ENCODE results near the gene KRTAP15-1. TPM values are rescaled to one million over a fixed set of nuclear protein-coding genes. Genes with fewer than 3 reads are reported as not detected.

KRTAP15-1 gene
- total and polyA plus RNA-seq, 2 of the 4 experiments (the other 2 are of a cell fraction): not detected

DNA sequence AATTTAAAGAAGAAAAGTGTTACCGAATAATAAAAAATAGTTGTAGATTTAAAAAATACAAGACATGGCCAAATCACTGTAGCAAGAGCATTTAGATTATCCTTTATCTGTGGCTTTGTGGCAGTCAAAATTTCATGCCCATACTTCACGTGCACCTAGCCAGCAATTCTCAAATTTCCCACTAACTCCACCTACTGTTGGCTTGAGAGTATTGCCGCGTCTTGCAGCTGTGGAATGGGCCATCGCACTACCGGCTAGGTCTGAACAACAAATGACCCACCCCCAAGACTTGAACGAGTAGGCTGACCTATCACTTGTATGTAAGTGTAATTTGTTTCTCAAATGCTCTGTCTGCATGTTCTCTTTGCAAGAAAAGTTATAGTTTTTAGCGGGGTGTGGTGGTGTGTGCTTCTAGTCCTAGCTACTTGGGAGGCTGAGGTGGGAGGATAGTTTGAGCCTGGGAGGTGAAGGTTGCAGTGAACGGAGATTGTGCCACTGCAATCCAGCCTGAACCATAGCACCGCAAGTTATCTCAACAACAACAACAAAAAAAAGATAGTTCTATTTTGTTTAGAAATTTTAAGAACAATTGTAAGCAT, 5.9 kb upstream of the KRTAP15-1 start:
- H2BK15ac ChIP-seq (ENCODE audit: low read depth, low read length): no peak overlapping the region
- no peak overlapping the region for H2AK5ac ChIP-seq (ENCODE audit: low read depth, low read length)
- H2BK5ac ChIP-seq (ENCODE audit: low read depth, low read length, poor library complexity, severe bottlenecking): no peak overlapping the region
- DNase-seq (no peak), ATAC-seq (ENCODE audit: low read depth) (no peak)
- ChIA-PET CTCF (no interaction called here), POLR2A (ENCODE audit: unreplicated experiment) (no interaction called here)
- H3K4me2 ChIP-seq (ENCODE audit: low read depth, low read length): no peak overlapping the region
- no peaks in the 10 kb centered on the region for H3K9me1 ChIP-seq (ENCODE audit: insufficient read depth, low read length)
- no peak overlapping the region for H3K23ac ChIP-seq (ENCODE audit: low read depth, low read length)
- no peaks in the 10 kb centered on the region for H3K4me1 ChIP-seq (ENCODE audit: control insufficient read depth, insufficient read depth, low read length)
- no peak overlapping the region for H3K4me3 ChIP-seq (ENCODE audit: insufficient read depth, low read depth, low read length)
- no CpG with 5 or more reads among the region's 10 CpGs for whole genome bisulfite sequencing, 2 experiments (ENCODE audit: extremely low coverage in 2 of 2, insufficient read length in 1 of 2)
- H4K20me1 ChIP-seq (ENCODE audit: insufficient read depth, low read length): no peaks in the 10 kb centered on the region
- H3K4ac ChIP-seq (ENCODE audit: low read depth, low read length): no peak overlapping the region
- in situ Hi-C loops (cut with MboI; ENCODE audit: low sequenced_read_pairs): no loop called here
- no peak overlapping the region for H3K27ac ChIP-seq (ENCODE audit: insufficient read depth, low read length)
- TF ChIP-seq FOS (IDR thresholded peaks at IDR 0.05; ENCODE audit: low read depth, low read length): no peak
- TF ChIP-seq MAFK (IDR thresholded peaks at IDR 0.05; ENCODE audit: low read depth, low read length): no peak
- TF ChIP-seq, protein P1, sequence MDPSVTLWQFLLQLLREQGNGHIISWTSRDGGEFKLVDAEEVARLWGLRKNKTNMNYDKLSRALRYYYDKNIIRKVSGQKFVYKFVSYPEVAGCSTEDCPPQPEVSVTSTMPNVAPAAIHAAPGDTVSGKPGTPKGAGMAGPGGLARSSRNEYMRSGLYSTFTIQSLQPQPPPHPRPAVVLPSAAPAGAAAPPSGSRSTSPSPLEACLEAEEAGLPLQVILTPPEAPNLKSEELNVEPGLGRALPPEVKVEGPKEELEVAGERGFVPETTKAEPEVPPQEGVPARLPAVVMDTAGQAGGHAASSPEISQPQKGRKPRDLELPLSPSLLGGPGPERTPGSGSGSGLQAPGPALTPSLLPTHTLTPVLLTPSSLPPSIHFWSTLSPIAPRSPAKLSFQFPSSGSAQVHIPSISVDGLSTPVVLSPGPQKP (IDR thresholded peaks at IDR 0.05; ENCODE audit: borderline replicate concordance, low read depth, low read length): no peak
- no peak for TF ChIP-seq RCOR1 (IDR thresholded peaks at IDR 0.05; ENCODE audit: insufficient replicate concordance, low read length)
- TF ChIP-seq MAZ (IDR thresholded peaks at IDR 0.05; ENCODE audit: borderline replicate concordance, low read depth, low read length): no peak
- TF ChIP-seq MXI1 (IDR thresholded peaks at IDR 0.05; ENCODE audit: borderline replicate concordance, low read depth, low read length): no peak
- no peak for TF ChIP-seq RAD21 (IDR thresholded peaks at IDR 0.05; ENCODE audit: low read length)
- TF ChIP-seq, protein P2, sequence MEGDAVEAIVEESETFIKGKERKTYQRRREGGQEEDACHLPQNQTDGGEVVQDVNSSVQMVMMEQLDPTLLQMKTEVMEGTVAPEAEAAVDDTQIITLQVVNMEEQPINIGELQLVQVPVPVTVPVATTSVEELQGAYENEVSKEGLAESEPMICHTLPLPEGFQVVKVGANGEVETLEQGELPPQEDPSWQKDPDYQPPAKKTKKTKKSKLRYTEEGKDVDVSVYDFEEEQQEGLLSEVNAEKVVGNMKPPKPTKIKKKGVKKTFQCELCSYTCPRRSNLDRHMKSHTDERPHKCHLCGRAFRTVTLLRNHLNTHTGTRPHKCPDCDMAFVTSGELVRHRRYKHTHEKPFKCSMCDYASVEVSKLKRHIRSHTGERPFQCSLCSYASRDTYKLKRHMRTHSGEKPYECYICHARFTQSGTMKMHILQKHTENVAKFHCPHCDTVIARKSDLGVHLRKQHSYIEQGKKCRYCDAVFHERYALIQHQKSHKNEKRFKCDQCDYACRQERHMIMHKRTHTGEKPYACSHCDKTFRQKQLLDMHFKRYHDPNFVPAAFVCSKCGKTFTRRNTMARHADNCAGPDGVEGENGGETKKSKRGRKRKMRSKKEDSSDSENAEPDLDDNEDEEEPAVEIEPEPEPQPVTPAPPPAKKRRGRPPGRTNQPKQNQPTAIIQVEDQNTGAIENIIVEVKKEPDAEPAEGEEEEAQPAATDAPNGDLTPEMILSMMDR (conservative IDR thresholded peaks at IDR 0.05; ENCODE audit: low read depth, low read length): no peak; the same call in 1 of the 2 replicates
- no peak for TF ChIP-seq BHLHE40 (IDR thresholded peaks at IDR 0.05; ENCODE audit: low read depth, low read length)
- no peak for TF ChIP-seq SMC3 (IDR thresholded peaks at IDR 0.05; ENCODE audit: low read depth, low read length)
- TF ChIP-seq NFE2L2 (IDR thresholded peaks at IDR 0.05; ENCODE audit: low read depth, low read length): no peak
- TF ChIP-seq CEBPB (IDR thresholded peaks at IDR 0.05; ENCODE audit: low read depth, low read length): no peak
- TF ChIP-seq, protein P3, sequence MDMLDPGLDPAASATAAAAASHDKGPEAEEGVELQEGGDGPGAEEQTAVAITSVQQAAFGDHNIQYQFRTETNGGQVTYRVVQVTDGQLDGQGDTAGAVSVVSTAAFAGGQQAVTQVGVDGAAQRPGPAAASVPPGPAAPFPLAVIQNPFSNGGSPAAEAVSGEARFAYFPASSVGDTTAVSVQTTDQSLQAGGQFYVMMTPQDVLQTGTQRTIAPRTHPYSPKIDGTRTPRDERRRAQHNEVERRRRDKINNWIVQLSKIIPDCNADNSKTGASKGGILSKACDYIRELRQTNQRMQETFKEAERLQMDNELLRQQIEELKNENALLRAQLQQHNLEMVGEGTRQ (IDR thresholded peaks at IDR 0.05; ENCODE audit: low read depth, low read length): no peak
- TF ChIP-seq POLR2A (IDR thresholded peaks at IDR 0.05; ENCODE audit: low read depth, low read length): no peak
- no peak for TF ChIP-seq RFX5 (IDR thresholded peaks at IDR 0.05; ENCODE audit: low read depth, low read length)
- TF ChIP-seq CHD1 (IDR thresholded peaks at IDR 0.05; ENCODE audit: low read depth, low read length): no peak
- no peak overlapping the region for H3K18ac ChIP-seq (ENCODE audit: low read depth, low read length)
- H3K79me1 ChIP-seq (ENCODE audit: low read depth in 1 of 2, low read length in 2 of 2): no peaks in the 10 kb centered on the region
- no peak overlapping the region for H2BK120ac ChIP-seq (ENCODE audit: low read depth, low read length)
- no peak overlapping the region for H2BK20ac ChIP-seq (ENCODE audit: low read depth, low read length)
- no peaks in the 10 kb centered on the region for H3K36me3 ChIP-seq (ENCODE audit: control insufficient read depth, insufficient read depth, low read length)
- no peak overlapping the region for H3K9ac ChIP-seq (ENCODE audit: low read depth, low read length)
- H4K5ac ChIP-seq (ENCODE audit: low read depth, low read length): no peak overlapping the region
- peaks cover 15% of the 10 kb centered on the region for H3K9me3 ChIP-seq (ENCODE audit: control insufficient read depth, insufficient read depth, low read length)
- H3K27me3 ChIP-seq (ENCODE audit: control insufficient read depth, insufficient read depth, low read length): no peaks in the 10 kb centered on the region
- no peak overlapping the region for H3K14ac ChIP-seq (replicated peaks; ENCODE audit: low read depth, low read length)
- no peak overlapping the region for H2AFZ ChIP-seq (replicated peaks; ENCODE audit: low read length, poor library complexity)
- intact Hi-C loops (cut with micrococcal nuclease): no loop called here
- no peak overlapping the region for H4K91ac ChIP-seq (ENCODE audit: insufficient read depth, low read depth, low read length)
- BruUV-seq (replicated peaks): no TSS peak
- no peak overlapping the region for H4K8ac ChIP-seq (ENCODE audit: low read depth in 2 of 2, low read length in 2 of 2)
- H3K56ac ChIP-seq (ENCODE audit: extremely low read depth, insufficient read depth, low read length): no peak overlapping the region
- H2AK9ac ChIP-seq (replicated peaks; ENCODE audit: low read depth, low read length, poor library complexity): no peak overlapping the region
- dilution Hi-C loops (cut with HindIII; ENCODE audit: low sequenced_read_pairs, unreplicated experiment): no loop called here

Measured in IMR-90 (cell line).